HEK293 (cell line): ENCODE measurements around the gene RABGGTB.

Experiments used
- CTCF ChIA-PET: fragments of 350-600 bp; formaldehyde crosslinking; extraction: SDS; loops from one replicate; lab custom pipeline; 2021; ENCODE audit warnings: antibody characterized with exemption; lab: Yijun Ruan, JAX
- POLR2A ChIA-PET: fragments of 300-600 bp; formaldehyde crosslinking; extraction: SDS; loops from one replicate; lab custom pipeline; 2020; ENCODE audit warnings: antibody characterized with exemption, inconsistent platforms; lab: Yijun Ruan, JAX
- H3K27ac ChIP-seq: fragments of 200-500 bp; sonication (Bioruptor generic); 2 replicates; pipeline ENCODE4 v1.5.1; 2014; ENCODE audit warnings: low read depth, low read length, control low read depth, inconsistent platforms; ENCODE audit errors: extremely low read depth
- H3K36me3 ChIP-seq, 2 experiments: fragments of 200-500 bp in 1 of 2; sonication (Bioruptor generic) in 1 of 2; 1 replicate in 1 of 2; 2 replicates in 1 of 2; pipeline ENCODE4 v1.5.1; 2014 to 2017; ENCODE audit warnings: inconsistent platforms in 2 of 2, low read length in 2 of 2; ENCODE audit not compliant: control insufficient read depth in 2 of 2, insufficient read depth in 1 of 2
- H3K4me1 ChIP-seq: fragments of 200-500 bp; sonication (Bioruptor generic); 2 replicates; pipeline ENCODE4 v1.5.1; 2014; ENCODE audit warnings: mild to moderate bottlenecking, low read length, inconsistent platforms; ENCODE audit not compliant: control insufficient read depth, insufficient read depth
- H3K4me3 ChIP-seq: 2 replicates; pipeline ENCODE4 v1.5.1; 2011; ENCODE audit warnings: low read depth, mild to moderate bottlenecking, control low read depth, low read length, moderate library complexity
- H3K9me3 ChIP-seq: fragments of 200-500 bp; sonication (Bioruptor generic); 2 replicates; pipeline ENCODE4 v1.5.1; 2014; ENCODE audit warnings: low read depth, low read length, inconsistent platforms; ENCODE audit not compliant: control insufficient read depth, insufficient read depth
- GLI4 ChIP-seq: fragments of 450-650 bp; formaldehyde crosslinking; IDR thresholded peaks from 2 replicates; pipeline ENCODE4 v1.5.1; 2016; ENCODE audit warnings: missing biosample characterization, missing genetic modification characterization
- GLIS1 ChIP-seq: fragments of 450-650 bp; formaldehyde crosslinking; IDR thresholded peaks from 2 replicates; pipeline ENCODE4 v1.5.1; 2016; ENCODE audit warnings: missing biosample characterization, missing genetic modification characterization
- KLF9 ChIP-seq: fragments of 450-650 bp; formaldehyde crosslinking; IDR thresholded peaks from 2 replicates; pipeline ENCODE4 v1.5.1; 2016; ENCODE audit warnings: missing biosample characterization, missing genetic modification characterization, low read depth
- MZF1 ChIP-seq: fragments of 450-650 bp; formaldehyde crosslinking; IDR thresholded peaks from 2 replicates; pipeline ENCODE4 v1.5.1; 2017; ENCODE audit warnings: missing biosample characterization, missing genetic modification characterization, borderline replicate concordance
- OSR2 ChIP-seq: fragments of 450-650 bp; formaldehyde crosslinking; IDR thresholded peaks from 2 replicates; pipeline ENCODE4 v1.5.1; 2016; ENCODE audit warnings: missing biosample characterization, missing genetic modification characterization
- RBAK ChIP-seq: fragments of 450-650 bp; formaldehyde crosslinking; IDR thresholded peaks from 2 replicates; pipeline ENCODE4 v1.5.1; 2016; ENCODE audit warnings: missing biosample characterization, missing genetic modification characterization
- TRIM28 ChIP-seq: IDR thresholded peaks from 2 replicates; pipeline ENCODE4 v1.6.1; 2011; ENCODE audit warnings: low read length, control low read depth, borderline replicate concordance
- YY1 ChIP-seq: fragments of 450-650 bp; formaldehyde crosslinking; IDR thresholded peaks from 2 replicates; pipeline ENCODE4 v1.5.1; 2018; ENCODE audit warnings: missing biosample characterization, missing genetic modification characterization
- ZBTB17 ChIP-seq: fragments of 450-650 bp; formaldehyde crosslinking; IDR thresholded peaks from 2 replicates; pipeline ENCODE4 v1.5.1; 2016; ENCODE audit warnings: missing biosample characterization, missing genetic modification characterization
- ZFHX2 ChIP-seq: fragments of 450-650 bp; formaldehyde crosslinking; conservative IDR thresholded peaks from 2 replicates; pipeline ENCODE4 v1.5.1; 2016; ENCODE audit warnings: missing biosample characterization, missing genetic modification characterization
- ZFP3 ChIP-seq: fragments of 450-650 bp; formaldehyde crosslinking; IDR thresholded peaks from 2 replicates; pipeline ENCODE4 v1.5.1; 2016; ENCODE audit warnings: low read depth, missing biosample characterization, missing genetic modification characterization
- ZNF2 ChIP-seq: fragments of 450-650 bp; formaldehyde crosslinking; IDR thresholded peaks from 2 replicates; pipeline ENCODE4 v1.5.1; 2016; ENCODE audit warnings: missing biosample characterization, missing genetic modification characterization
- ZNF214 ChIP-seq: fragments of 450-650 bp; formaldehyde crosslinking; IDR thresholded peaks from 2 replicates; pipeline ENCODE4 v1.5.1; 2017; ENCODE audit warnings: missing biosample characterization, mild to moderate bottlenecking, missing genetic modification characterization, borderline replicate concordance
- ZNF248 ChIP-seq: fragments of 450-650 bp; formaldehyde crosslinking; IDR thresholded peaks from 2 replicates; pipeline ENCODE4 v1.5.1; 2017; ENCODE audit warnings: missing biosample characterization, missing genetic modification characterization
- ZNF324 ChIP-seq: fragments of 450-650 bp; formaldehyde crosslinking; IDR thresholded peaks from 2 replicates; pipeline ENCODE4 v1.5.1; 2016; ENCODE audit warnings: missing biosample characterization, missing genetic modification characterization
- ZNF341 ChIP-seq: fragments of 450-650 bp; formaldehyde crosslinking; IDR thresholded peaks from 2 replicates; pipeline ENCODE4; 2016; ENCODE audit warnings: low read depth, missing biosample characterization, missing genetic modification characterization
- ZNF433 ChIP-seq: fragments of 450-650 bp; formaldehyde crosslinking; IDR thresholded peaks from 2 replicates; pipeline ENCODE4 v1.5.1; 2016; ENCODE audit warnings: missing biosample characterization, missing genetic modification characterization, low read depth
- ZNF600 ChIP-seq: fragments of 450-650 bp; formaldehyde crosslinking; IDR thresholded peaks from 2 replicates; pipeline ENCODE4 v1.5.1; 2016; ENCODE audit warnings: missing biosample characterization, missing genetic modification characterization
- ZNF624 ChIP-seq: fragments of 450-650 bp; formaldehyde crosslinking; IDR thresholded peaks from 2 replicates; pipeline ENCODE4 v1.5.1; 2017; ENCODE audit warnings: missing biosample characterization, missing genetic modification characterization
- ZNF837 ChIP-seq: fragments of 450-650 bp; formaldehyde crosslinking; IDR thresholded peaks from 2 replicates; pipeline ENCODE4 v1.5.1; 2016; ENCODE audit warnings: missing biosample characterization, missing genetic modification characterization
- TF ChIP-seq, protein P1 (sequence below): fragments of 450-650 bp; formaldehyde crosslinking; IDR thresholded peaks from 2 replicates; pipeline ENCODE4 v1.5.1; 2016; ENCODE audit warnings: missing biosample characterization, missing genetic modification characterization
- TF ChIP-seq, protein P2 (sequence below): fragments of 450-650 bp; formaldehyde crosslinking; IDR thresholded peaks from 2 replicates; pipeline ENCODE4 v1.5.1; 2017; ENCODE audit warnings: missing biosample characterization, missing genetic modification characterization
- TF ChIP-seq, protein P3 (sequence below): fragments of 450-650 bp; formaldehyde crosslinking; optimal IDR thresholded peaks from 2 replicates; pipeline ENCODE3; 2016; ENCODE audit warnings: missing biosample characterization, mild to moderate bottlenecking, missing genetic modification characterization
- TF ChIP-seq, protein P4 (sequence below): fragments of 450-650 bp; formaldehyde crosslinking; IDR thresholded peaks from 2 replicates; pipeline ENCODE4 v1.5.1; 2016; ENCODE audit warnings: missing biosample characterization, missing genetic modification characterization
- TF ChIP-seq, protein P5 (sequence below): fragments of 450-650 bp; formaldehyde crosslinking; IDR thresholded peaks from 2 replicates; pipeline ENCODE4 v1.5.1; 2016; ENCODE audit warnings: missing biosample characterization, missing genetic modification characterization

RABGGTB gene

DNA sequence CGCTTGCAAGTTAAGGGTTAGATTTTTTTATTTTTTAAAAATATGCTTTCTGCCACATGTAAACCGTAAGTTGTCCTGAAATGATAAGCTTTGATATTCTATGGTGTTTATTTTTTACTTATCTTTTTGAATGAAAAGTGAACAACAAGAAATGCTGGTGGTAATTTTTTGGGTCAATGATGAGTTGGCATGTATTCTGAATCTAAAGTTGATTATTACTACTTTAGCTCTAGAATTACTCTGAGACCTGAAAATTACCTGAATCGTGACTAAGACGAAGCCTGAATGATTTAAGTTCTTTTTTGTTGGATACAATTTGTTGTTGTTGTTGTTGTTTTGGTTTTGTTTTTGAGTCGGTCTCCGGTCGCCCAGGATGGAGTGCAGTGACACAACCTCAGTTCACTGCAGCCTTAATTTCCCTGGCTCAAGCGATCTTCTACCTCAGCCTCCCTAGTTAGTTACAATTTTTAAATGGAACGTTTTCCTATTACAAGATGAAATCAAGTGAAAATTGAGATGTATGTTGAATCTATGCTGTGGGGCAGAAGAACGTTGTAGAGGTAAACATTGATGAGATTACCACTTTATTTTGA is 941 bp downstream of the RABGGTB start:
- no peak for TF ChIP-seq ZNF433 (tag by site-specific recombination)
- TF ChIP-seq ZNF214 = no peak
- TF ChIP-seq GLI4 (tag by site-specific recombination) = no peak
- TF ChIP-seq ZNF248 (tag by site-specific recombination) = no peak
- TF ChIP-seq, protein P1, sequence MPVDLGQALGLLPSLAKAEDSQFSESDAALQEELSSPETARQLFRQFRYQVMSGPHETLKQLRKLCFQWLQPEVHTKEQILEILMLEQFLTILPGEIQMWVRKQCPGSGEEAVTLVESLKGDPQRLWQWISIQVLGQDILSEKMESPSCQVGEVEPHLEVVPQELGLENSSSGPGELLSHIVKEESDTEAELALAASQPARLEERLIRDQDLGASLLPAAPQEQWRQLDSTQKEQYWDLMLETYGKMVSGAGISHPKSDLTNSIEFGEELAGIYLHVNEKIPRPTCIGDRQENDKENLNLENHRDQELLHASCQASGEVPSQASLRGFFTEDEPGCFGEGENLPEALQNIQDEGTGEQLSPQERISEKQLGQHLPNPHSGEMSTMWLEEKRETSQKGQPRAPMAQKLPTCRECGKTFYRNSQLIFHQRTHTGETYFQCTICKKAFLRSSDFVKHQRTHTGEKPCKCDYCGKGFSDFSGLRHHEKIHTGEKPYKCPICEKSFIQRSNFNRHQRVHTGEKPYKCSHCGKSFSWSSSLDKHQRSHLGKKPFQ = no peak
- no peak for TF ChIP-seq ZBTB17 (tag by site-specific recombination)
- TF ChIP-seq, protein P2, sequence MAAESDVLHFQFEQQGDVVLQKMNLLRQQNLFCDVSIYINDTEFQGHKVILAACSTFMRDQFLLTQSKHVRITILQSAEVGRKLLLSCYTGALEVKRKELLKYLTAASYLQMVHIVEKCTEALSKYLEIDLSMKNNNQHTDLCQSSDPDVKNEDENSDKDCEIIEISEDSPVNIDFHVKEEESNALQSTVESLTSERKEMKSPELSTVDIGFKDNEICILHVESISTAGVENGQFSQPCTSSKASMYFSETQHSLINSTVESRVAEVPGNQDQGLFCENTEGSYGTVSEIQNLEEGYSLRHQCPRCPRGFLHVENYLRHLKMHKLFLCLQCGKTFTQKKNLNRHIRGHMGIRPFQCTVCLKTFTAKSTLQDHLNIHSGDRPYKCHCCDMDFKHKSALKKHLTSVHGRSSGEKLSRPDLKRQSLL (tag by site-specific recombination) = 0 out of 2 replicates have a peak, but pooled peaks have one; percentile 2
- no peak for TF ChIP-seq MZF1 (tag by site-specific recombination)
- POLR2A ChIA-PET = interaction anchor here (0.9 to 1.7 kb wide), 5 partner anchors 8 to 23 kb away, joined by 4 to 10 read pairs (median 5); partner anchors contain the start of gene MSH4
- H3K27ac ChIP-seq = peak overlapping the region; percentile 50; the same call in 1 of the 2 replicates
- H3K36me3 ChIP-seq = peaks cover 25 to 51% of the 10 kb centered on the region in 2 experiments
- CTCF ChIA-PET = no interaction called here
- peak overlapping the region; percentile 79 for H3K4me3 ChIP-seq
- H3K9me3 ChIP-seq = no peaks in the 10 kb centered on the region
- no peaks in the 10 kb centered on the region for H3K4me1 ChIP-seq

DNA sequence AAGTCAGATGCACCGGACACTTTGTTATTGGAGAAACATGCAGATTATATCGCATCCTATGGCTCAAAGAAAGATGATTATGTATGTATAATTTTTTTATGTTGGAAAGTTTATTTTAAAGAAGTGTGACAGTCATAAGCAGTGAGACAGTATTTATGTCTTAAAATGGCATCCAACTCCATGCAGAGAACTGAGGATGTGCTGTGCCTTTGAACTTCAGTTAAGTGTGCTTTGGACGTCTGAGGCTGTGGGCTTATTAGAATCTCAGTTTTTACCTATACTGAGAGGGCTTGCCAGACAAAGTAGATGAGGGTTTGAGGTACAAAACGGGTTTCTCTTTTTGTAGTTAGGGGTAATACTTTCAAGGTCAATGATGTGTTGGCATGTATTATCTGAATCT is 1.5 kb downstream of the RABGGTB start:
- peaks cover 27 to 56% of the 10 kb centered on the region in 2 experiments for H3K36me3 ChIP-seq
- H3K9me3 ChIP-seq = no peaks in the 10 kb centered on the region
- CTCF ChIA-PET = no interaction called here
- peak overlapping the region; percentile 79 for H3K4me3 ChIP-seq
- H3K27ac ChIP-seq = no peak overlapping the region
- no peaks in the 10 kb centered on the region for H3K4me1 ChIP-seq
- no peak for TF ChIP-seq ZNF624 (tag by site-specific recombination)
- TF ChIP-seq, protein P3, sequence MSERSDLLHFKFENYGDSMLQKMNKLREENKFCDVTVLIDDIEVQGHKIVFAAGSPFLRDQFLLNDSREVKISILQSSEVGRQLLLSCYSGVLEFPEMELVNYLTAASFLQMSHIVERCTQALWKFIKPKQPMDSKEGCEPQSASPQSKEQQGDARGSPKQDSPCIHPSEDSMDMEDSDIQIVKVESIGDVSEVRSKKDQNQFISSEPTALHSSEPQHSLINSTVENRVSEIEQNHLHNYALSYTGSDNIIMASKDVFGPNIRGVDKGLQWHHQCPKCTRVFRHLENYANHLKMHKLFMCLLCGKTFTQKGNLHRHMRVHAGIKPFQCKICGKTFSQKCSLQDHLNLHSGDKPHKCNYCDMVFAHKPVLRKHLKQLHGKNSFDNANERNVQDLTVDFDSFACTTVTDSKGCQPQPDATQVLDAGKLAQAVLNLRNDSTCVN (tag by site-specific recombination) = no peak
- POLR2A ChIA-PET = interaction anchor here (1.1 kb wide), 1 partner anchor 9 kb away, joined by 4 read pairs; the partner anchor contains the start of gene MSH4

DNA sequence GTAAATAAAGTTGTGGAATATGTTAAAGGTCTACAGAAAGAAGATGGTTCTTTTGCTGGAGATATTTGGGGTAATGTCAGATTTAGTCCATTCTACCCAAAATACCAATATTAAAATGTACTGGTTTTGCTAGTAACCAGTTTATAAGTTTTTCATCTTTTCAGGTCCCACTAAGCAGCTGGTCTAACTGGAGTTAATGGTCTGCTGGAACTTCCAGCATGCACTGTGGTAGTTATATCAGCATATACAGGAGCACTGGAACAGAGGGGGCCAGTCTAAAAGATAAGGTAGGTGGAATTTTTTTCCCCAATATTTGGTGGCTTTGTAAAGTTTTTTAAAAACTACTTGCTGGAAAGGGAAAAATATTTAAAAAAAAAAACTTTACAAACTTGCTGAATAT is 3.9 kb downstream of the RABGGTB start:
- no peak overlapping the region for H3K27ac ChIP-seq
- POLR2A ChIA-PET = no interaction called here
- peaks cover 42 to 81% of the 10 kb centered on the region in 2 experiments for H3K36me3 ChIP-seq
- H3K4me3 ChIP-seq = no peak overlapping the region
- CTCF ChIA-PET = interaction anchor here (0.7 kb wide), 1 partner anchor 1099 kb away, joined by 3 read pairs; no protein-coding TSS in a partner anchor
- H3K4me1 ChIP-seq = no peaks in the 10 kb centered on the region
- no peak for TF ChIP-seq ZFHX2
- no peak for TF ChIP-seq RBAK
- TF ChIP-seq KLF9 (tag by site-specific recombination) = no peak
- TF ChIP-seq, protein P4, sequence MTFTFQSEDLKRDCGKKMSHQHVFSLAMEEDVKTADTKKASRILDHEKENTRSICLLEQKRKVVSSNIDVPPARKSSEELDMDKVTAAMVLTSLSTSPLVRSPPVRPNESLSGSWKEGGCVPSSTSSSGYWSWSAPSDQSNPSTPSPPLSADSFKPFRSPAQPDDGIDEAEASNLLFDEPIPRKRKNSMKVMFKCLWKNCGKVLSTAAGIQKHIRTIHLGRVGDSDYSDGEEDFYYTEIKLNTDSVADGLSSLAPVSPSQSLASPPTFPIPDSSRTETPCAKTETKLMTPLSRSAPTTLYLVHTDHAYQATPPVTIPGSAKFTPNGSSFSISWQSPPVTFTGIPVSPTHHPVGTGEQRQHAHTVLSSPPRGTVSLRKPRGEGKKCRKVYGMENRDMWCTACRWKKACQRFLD = no peak
- TF ChIP-seq ZNF324 (tag by site-specific recombination) = no peak
- no peak for TF ChIP-seq ZNF341 (tag by site-specific recombination)
- no peak for TF ChIP-seq ZNF600 (tag by site-specific recombination)
- TF ChIP-seq OSR2 (tag by site-specific recombination) = no peak
- TF ChIP-seq TRIM28 = no peak
- TF ChIP-seq YY1 (tag by site-specific recombination) = no peak
- no peak for TF ChIP-seq GLIS1 (tag by site-specific recombination)
- TF ChIP-seq ZNF2 = no peak
- no peak for TF ChIP-seq ZNF837 (tag by site-specific recombination)
- no peak for TF ChIP-seq ZNF433 (tag by site-specific recombination)
- TF ChIP-seq, protein P5, sequence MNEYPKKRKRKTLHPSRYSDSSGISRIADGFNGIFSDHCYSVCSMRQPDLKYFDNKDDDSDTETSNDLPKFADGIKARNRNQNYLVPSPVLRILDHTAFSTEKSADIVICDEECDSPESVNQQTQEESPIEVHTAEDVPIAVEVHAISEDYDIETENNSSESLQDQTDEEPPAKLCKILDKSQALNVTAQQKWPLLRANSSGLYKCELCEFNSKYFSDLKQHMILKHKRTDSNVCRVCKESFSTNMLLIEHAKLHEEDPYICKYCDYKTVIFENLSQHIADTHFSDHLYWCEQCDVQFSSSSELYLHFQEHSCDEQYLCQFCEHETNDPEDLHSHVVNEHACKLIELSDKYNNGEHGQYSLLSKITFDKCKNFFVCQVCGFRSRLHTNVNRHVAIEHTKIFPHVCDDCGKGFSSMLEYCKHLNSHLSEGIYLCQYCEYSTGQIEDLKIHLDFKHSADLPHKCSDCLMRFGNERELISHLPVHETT (tag by site-specific recombination) = no peak
- no peak for TF ChIP-seq MZF1 (tag by site-specific recombination)
- no peak for TF ChIP-seq ZFP3 (tag by site-specific recombination)
- TF ChIP-seq, all 188 proteins: peak for 0
- no peaks in the 10 kb centered on the region for H3K9me3 ChIP-seq
